GM18951 (cell line): ENCODE results near the gene EFNA5.

Source experiments
- POLR2A ChIP-seq: IDR thresholded peaks from 4 replicates; pipeline ENCODE4 v1.6.1; 2011; ENCODE audit warnings: mild to moderate bottlenecking; ENCODE audit not compliant: insufficient read length, insufficient read depth; ENCODE audit errors: extremely low read depth
- in situ Hi-C: fragments of 300-500 bp; cut with MboI; formaldehyde crosslinking; loops from one replicate; pipeline ENCODE4 v1.12.0; 2022; ENCODE audit warnings: low sequenced_read_pairs, mixed read lengths, inconsistent platforms; ENCODE audit not compliant: unreplicated experiment

EFNA5 gene

DNA sequence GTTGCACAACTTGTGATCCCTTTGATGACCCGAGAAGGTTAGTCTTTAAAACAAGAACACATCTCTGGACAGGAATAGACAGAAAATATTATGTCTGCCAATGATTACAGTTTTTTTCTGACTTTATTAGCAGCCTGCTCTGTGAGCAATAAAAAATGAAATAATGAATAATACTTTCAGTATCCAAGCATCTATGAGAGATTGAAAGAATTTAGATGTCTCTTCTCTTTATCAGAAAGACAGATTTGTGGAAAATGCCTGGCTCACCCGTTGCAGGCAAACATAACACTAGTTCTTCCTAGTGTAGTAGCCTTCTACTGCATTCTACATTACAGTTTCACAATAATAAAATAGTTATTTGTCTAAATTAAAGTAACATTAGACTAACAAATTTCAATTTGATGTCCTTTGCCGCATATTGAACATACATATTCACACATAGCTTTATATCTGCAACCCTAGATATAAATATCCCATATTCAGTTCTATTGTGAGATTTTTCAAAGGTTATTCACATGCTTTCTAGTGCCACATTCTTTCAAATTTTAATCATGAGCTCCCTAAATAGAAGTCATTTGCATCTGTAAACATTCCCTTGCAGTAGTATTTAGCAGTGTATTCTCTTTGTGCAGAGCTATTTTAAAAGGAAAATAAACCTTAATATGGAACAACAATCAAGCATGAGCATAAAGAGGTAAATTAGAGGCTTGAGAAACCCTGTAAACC is 267.3 kb downstream of the EFNA5 start:
- no peak for TF ChIP-seq POLR2A
- in situ Hi-C loops, result no loop called here

DNA sequence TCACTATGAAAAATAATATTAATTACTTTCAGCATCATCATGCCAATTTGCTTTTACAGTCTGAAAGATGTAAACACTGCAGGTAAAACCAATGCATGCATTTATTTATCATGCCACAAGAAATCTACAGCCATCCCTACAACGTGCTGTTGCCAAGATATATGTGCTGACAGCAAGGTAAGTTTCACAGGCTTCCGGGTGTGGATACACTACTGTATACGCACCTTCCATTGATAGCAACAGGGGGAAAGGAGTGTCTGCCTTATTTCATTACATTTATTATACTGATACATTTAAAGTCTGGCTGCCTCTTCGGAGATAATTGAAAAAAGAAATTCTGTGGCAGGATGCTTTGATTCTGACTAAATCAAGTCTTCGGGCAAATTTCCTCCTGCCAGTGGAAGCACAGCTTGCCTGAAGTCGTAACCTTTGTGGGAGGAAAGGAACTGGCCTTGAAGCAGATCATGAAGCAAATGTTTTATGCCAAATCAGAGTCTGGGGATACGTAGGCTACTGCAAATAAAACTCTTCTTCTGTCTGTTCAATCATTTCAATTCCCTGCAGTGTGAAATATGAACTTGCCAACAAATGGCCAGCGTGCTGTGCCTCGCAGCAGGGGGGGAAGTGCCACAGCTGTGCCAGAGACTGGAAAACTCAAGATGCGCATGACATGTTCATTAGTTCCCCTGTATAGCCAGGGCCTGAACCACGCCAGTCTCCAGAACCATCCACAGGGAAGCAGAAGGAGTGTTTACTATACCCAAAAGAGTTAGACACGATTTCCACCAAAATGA is 268.1 kb downstream of the EFNA5 start:
- in situ Hi-C loops, result no loop called here
- no peak for TF ChIP-seq POLR2A

DNA sequence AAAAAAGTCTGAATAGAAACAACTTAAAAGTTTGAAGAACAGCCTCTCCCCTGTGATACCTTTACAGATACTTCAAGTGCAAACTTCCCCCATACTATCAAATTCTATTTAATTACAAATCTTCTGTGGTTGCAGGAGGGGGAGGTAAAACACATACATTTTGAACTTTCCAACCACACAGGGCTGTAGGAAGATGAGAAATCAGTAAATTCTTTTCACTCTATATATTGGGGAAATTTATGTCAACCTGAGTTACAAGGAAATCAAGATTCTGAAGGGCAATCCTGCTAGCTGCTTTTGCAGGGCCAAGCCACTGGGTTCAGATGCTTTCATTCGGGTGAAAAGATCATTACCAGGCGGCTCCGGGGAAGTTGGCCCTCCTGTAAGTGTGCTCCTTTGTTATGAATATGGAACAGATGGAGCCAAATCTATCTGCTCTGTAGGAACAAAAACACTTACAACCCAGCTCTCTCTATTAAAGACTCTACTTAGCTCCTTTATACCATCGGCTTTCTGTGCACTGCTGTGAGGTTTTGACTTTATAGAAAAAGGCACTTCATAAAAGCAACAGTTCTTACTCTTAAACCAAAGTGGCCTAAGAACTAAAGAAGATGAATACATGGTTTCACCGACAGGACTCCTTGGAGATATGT is 269.1 kb downstream of the EFNA5 start:
- no peak for TF ChIP-seq POLR2A

DNA sequence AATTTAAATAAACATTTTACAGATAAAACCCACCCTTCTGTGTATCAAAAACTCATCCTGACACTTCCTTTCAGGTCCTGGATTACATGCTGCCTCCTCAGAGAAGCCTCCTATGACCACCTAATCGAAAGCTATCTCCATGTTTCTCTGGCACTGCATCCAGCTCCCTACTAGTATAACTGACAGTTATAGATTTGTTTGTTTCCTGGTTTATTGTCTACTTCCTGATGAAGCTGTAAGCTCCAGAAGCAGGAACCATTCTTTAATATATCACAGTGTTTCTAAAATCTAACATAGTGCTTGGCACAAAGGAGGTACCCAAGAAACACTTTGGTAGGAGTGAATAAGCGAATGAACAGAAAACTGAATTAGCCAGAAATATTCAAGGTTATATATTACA is 270.4 kb downstream of the EFNA5 start:
- TF ChIP-seq POLR2A, result no peak
- in situ Hi-C loops, result no loop called here

More for the DNA sequence above, 269.1 kb downstream of the EFNA5 start:
- in situ Hi-C loops, result no loop called here

GRCh38 chr5:107398703-107399102 is 272.0 kb downstream of the EFNA5 start:
- TF ChIP-seq POLR2A, result no peak
- in situ Hi-C loops, result loop anchor here (10.0 kb wide), 1 partner anchor 176 kb away; no protein-coding TSS in a partner anchor

- TF ChIP-seq POLR2A, result no peak
- in situ Hi-C loops, result loop anchor here (10.0 kb wide), 1 partner anchor 178 kb away; no protein-coding TSS in a partner anchor
Measured at GRCh38 chr5:107396351-107396690, 274.4 kb downstream of the EFNA5 start.

DNA sequence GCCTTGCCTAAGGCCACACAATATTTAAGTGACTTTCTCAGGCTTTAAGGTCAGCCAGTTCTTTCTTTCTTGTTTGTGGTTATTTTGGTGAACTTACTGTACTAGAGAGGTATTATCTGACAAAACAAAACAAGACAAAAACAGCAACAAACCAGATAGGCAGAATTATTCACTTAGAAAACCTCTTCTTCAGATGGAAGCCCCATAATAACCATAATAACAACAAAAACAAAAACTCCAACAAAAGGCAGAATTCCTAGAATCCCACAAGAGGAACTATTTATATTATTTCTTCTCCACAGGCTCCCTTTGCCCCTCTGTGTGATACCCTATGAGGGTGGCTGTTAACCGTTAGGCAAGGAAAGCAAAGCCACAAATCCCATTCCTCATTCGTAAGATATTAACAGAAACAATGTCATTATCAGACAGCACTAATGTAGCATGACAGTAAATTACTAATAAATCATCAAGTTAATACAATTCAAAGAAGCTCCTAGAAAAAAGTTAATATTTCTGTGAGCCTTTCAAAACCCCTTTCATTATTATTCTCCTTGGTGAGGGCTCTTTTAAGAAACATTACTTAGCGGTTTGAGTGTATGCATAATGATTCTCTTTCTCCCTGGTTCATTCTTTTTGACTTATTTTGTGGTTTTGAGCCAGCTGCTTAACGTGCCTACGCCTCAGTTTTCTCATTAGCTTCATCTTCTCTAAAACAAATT is 274.9 kb downstream of the EFNA5 start:
- TF ChIP-seq POLR2A, result no peak
- in situ Hi-C loops, result loop anchor here (10.0 kb wide), 1 partner anchor 179 kb away; no protein-coding TSS in a partner anchor

GRCh38 chr5:107393851-107394250 is 276.9 kb downstream of the EFNA5 start:
- TF ChIP-seq POLR2A, result no peak
- in situ Hi-C loops, result loop anchor here (10.0 kb wide), 1 partner anchor 181 kb away; no protein-coding TSS in a partner anchor

DNA sequence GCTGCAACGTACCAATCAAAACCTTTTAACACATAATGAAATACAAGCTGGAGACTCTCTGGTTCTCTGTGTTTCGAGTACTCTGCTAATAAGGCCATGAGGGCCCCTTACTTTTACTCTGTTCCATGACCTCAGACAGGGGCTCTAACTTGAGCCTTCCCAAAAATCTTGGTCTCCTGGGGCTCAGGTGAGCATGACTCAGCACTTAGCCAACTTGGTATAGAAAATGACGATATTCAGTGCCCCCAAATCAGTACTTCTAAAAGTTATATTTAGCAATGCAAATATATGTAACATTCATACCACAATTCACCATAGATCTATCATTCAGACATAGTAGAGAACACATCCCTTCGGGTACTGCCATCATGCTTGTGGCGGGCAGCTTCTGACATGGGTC is 278.9 kb downstream of the EFNA5 start:
- in situ Hi-C loops, result loop anchor here (10.0 kb wide), 1 partner anchor 183 kb away; no protein-coding TSS in a partner anchor
- no peak for TF ChIP-seq POLR2A

DNA sequence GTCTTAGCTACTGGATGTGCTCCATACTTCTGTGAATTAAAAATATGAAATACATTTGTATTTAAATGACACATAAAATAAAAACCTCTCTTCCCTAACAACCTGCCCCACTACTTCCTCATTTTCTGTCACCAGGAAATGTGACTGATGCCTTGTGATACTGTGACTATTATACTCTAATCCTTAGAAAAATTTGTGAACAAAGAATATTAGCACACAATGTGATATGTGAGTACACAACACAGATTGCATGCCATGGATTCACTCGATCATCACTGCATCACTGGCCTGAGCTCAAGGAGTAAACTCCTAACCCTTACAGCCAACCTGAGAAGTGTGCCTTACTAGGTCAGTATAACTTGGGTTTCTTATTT is 281.0 kb downstream of the EFNA5 start:
- TF ChIP-seq POLR2A, result no peak
- in situ Hi-C loops, result loop anchor here (10.0 kb wide), 1 partner anchor 185 kb away; no protein-coding TSS in a partner anchor

DNA sequence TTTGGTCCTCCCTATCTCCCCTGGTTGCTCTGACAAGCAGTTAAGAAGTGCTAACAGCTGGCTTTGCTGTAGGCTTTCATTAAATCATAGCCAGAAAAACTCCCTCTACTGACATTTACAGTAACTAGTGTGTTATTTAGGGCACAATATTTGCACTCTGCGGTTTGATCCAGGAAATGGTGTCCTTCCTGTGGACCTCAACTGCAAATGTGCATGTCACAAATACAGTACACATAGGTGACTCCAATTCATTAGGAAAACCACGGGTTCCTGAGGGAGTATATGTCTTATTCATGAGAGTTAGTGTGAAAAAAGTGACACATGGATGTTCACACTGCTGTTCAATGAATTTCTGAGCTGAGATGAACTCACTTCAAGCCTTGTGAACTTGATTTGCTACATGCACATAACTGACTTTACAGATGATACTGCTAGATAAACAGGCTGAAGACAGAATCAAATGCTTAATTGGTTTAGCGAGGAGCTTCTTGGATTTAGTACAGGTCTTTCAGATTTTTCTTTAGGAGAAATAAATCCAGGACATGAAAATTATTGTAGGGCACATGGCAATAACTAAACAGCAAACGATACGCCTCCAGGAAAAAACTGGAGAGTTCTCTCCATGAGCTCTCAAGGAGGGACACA is 281.5 kb downstream of the EFNA5 start:
- no peak for TF ChIP-seq POLR2A
- in situ Hi-C loops, result no loop called here

GRCh38 chr5:107388141-107388861 is 282.4 kb downstream of the EFNA5 start:
- in situ Hi-C loops, result no loop called here
- TF ChIP-seq POLR2A, result no peak
